GM12878 (cell line): ENCODE results near the gene KLHL8. TPM values are rescaled to one million over a fixed set of nuclear protein-coding genes. Genes with fewer than 3 reads are reported as not detected.

ENCODE experiments used
- ATAC-seq: fragments of 200-7000 bp; cut with Tn5 transposase; 3 replicates; pipeline ENCODE4 v1.9.1; 2020; ENCODE audit warnings: mild to moderate bottlenecking, moderate library complexity
- BruUV-seq: library from RNA; stranded (reverse); fragments of 400-500 nt; replicated peaks from 2 replicates; lab custom pipeline; 2021; lab: Mats Ljungman, UMichigan
- CTCF ChIA-PET: fragments of 300-600 bp; sonication (Branson Sonifier 250); formaldehyde crosslinking; extraction: SDS; loops from one replicate; lab custom pipeline; 2021; ENCODE audit warnings: inconsistent platforms; lab: Yijun Ruan, JAX
- POLR2A ChIA-PET: fragments of 350-600 bp; formaldehyde crosslinking; extraction: SDS; loops from one replicate; lab custom pipeline; 2021; ENCODE audit warnings: inconsistent platforms; lab: Charles Lee
- RAD21 ChIA-PET: fragments of 300-600 bp; sonication (Branson Sonifier 250); formaldehyde crosslinking; loops from one replicate; lab custom pipeline; 2023; ENCODE audit warnings: antibody characterized with exemption; ENCODE audit not compliant: unreplicated experiment; lab: Charles Lee
- SMC1A ChIA-PET: fragments of 300-600 bp; sonication (Branson Sonifier 250); formaldehyde crosslinking; loops from one replicate; lab custom pipeline; 2023; ENCODE audit not compliant: unreplicated experiment, uncharacterized antibody; lab: Charles Lee
- DNase-seq: peaks from one replicate; pipeline ENCODE4 v3.0.0-alpha.2; 2011; ENCODE audit warnings: low read depth, low spot score
- FAIRE-seq: peaks from 3 replicates; lab custom pipeline; 2011; peaks lifted over from hg19 to GRCh38; lab: Jason Lieb, UNC
- H2AFZ ChIP-seq: 2 replicates; pipeline ENCODE4 v1.6.0; 2011; ENCODE audit warnings: low read depth, low read length, control low read depth; ENCODE audit not compliant: control insufficient read depth
- H3K27ac ChIP-seq: 2 replicates; pipeline ENCODE4 v1.5.1; 2011; ENCODE audit warnings: control low read depth; ENCODE audit not compliant: control insufficient read depth, insufficient read depth
- H3K27me3 ChIP-seq, 2 experiments: replicated peaks in 1 of 2; 2 replicates each; pipeline versions ENCODE4 v1.6.0 to v1.6.1; 2011; ENCODE audit warnings: low read length in 1 of 2; ENCODE audit not compliant: control insufficient read depth in 2 of 2, insufficient read depth in 2 of 2
- H3K36me3 ChIP-seq, 2 experiments: 2 replicates each; pipeline ENCODE4 v1.5.1; 2011; ENCODE audit warnings: low read length in 1 of 2; ENCODE audit not compliant: control insufficient read depth in 2 of 2, insufficient read depth in 2 of 2
- H3K4me1 ChIP-seq: 2 replicates; pipeline ENCODE4 v1.6.1; 2011; ENCODE audit warnings: mild to moderate bottlenecking, low read length, moderate library complexity, mixed read lengths; ENCODE audit not compliant: control insufficient read depth, insufficient read depth
- H3K4me2 ChIP-seq: 2 replicates; pipeline ENCODE4 v1.6.0; 2011; ENCODE audit warnings: control low read depth; ENCODE audit not compliant: control insufficient read depth, insufficient read depth
- H3K4me3 ChIP-seq: fragments of 200-600 bp; sonication (generic); 2 replicates; pipeline ENCODE4 v1.5.1; 2016
- H3K79me2 ChIP-seq: 2 replicates; pipeline ENCODE4 v1.6.0; 2011; ENCODE audit warnings: low read length; ENCODE audit not compliant: control insufficient read depth, insufficient read depth
- H3K9ac ChIP-seq: 2 replicates; pipeline ENCODE4 v1.8.0; 2011; ENCODE audit warnings: low read length, control low read depth, mixed read lengths; ENCODE audit not compliant: control insufficient read depth, insufficient read depth
- H3K9me3 ChIP-seq: replicated peaks from 3 replicates; pipeline ENCODE4 v1.5.1; 2011; ENCODE audit warnings: mild to moderate bottlenecking, low read length; ENCODE audit not compliant: control insufficient read depth, insufficient read depth
- H4K20me1 ChIP-seq: 2 replicates; pipeline ENCODE4 v1.6.0; 2011; ENCODE audit not compliant: control insufficient read depth, insufficient read depth
- CTCF ChIP-seq, 3 experiments: IDR thresholded peaks in 2 of 3; conservative IDR thresholded peaks in 1 of 3; 2 replicates each; pipeline ENCODE4 v1.5.1; 2011; ENCODE audit warnings: low read depth in 3 of 3, low read length in 3 of 3, mild to moderate bottlenecking in 3 of 3, control low read depth in 2 of 3, moderate library complexity in 2 of 3, inconsistent platforms in 1 of 3, mixed read lengths in 1 of 3; ENCODE audit not compliant: control insufficient read depth in 2 of 3, insufficient read depth in 1 of 3; ENCODE audit errors: extremely low read depth in 1 of 3
- EGR1 ChIP-seq, 2 experiments: IDR thresholded peaks; 1 replicate in 1 of 2; 2 replicates in 1 of 2; pipeline ENCODE4 v1.6.1; 2011 to 2012; ENCODE audit warnings: low read depth in 2 of 2, low read length in 2 of 2, borderline replicate concordance in 1 of 2, mild to moderate bottlenecking in 1 of 2, moderate library complexity in 1 of 2
- HDGF ChIP-seq: fragments of 450-650 bp; IDR thresholded peaks from 2 replicates; pipeline ENCODE4 v1.6.1; 2016; ENCODE audit warnings: antibody characterized with exemption
- NR2C1 ChIP-seq: fragments of 450-650 bp; IDR thresholded peaks from 2 replicates; pipeline ENCODE4 v1.6.1; 2017; ENCODE audit warnings: antibody characterized with exemption, mild to moderate bottlenecking, moderate library complexity
- NR2C2 ChIP-seq: IDR thresholded peaks from 2 replicates; pipeline ENCODE4 v1.6.1; 2011; ENCODE audit warnings: borderline replicate concordance, low read depth; ENCODE audit not compliant: control insufficient read depth, insufficient read length
- PAX5 ChIP-seq: IDR thresholded peaks from 2 replicates; pipeline ENCODE4 v1.6.1; 2011; ENCODE audit warnings: low read depth, low read length, borderline replicate concordance
- PML ChIP-seq: IDR thresholded peaks from 2 replicates; pipeline ENCODE4 v1.6.1; 2012; ENCODE audit warnings: low read length, inconsistent platforms
- SMARCA5 ChIP-seq: fragments of 450-650 bp; IDR thresholded peaks from 2 replicates; pipeline ENCODE4 v1.6.1; 2017; ENCODE audit warnings: mild to moderate bottlenecking
- SMC3 ChIP-seq: IDR thresholded peaks from 2 replicates; pipeline ENCODE4 v1.6.1; 2011; ENCODE audit warnings: low read length, improper control_type of control experiment, borderline replicate concordance
- TBL1XR1 ChIP-seq: IDR thresholded peaks from 2 replicates; pipeline ENCODE4 v1.6.1; 2012; ENCODE audit warnings: low read depth, low read length, improper control_type of control experiment
- ZBED1 ChIP-seq: IDR thresholded peaks from 2 replicates; pipeline ENCODE4 v1.6.1; 2016; ENCODE audit warnings: borderline replicate concordance
- ZBTB40 ChIP-seq: fragments of 450-650 bp; IDR thresholded peaks from 2 replicates; pipeline ENCODE4 v1.6.1; 2016; ENCODE audit warnings: mild to moderate bottlenecking, moderate library complexity, borderline replicate concordance
- WGBS: methylation state at CpG from one replicate; pipeline ENCODE4 v1.1.6; 2016; ENCODE audit warnings: low lambda C conversion rate; ENCODE audit not compliant: insufficient replicate concordance, insufficient coverage; ENCODE audit errors: missing lambda C conversion rate; 5-methylcytosine and 5-hydroxymethylcytosine counted together
- in situ Hi-C: fragments of 300-500 bp; cut with MboI; formaldehyde crosslinking; loops from 9 replicates; pipeline ENCODE4 v1.14.3; 2018; ENCODE audit warnings: mixed read lengths
- intact Hi-C: fragments of 100-400 bp; cut with micrococcal nuclease; formaldehyde crosslinking; loops from one replicate; pipeline ENCODE4 v1.14.2; 2022; ENCODE audit not compliant: unreplicated experiment
- polyA plus RNA-seq, 11 experiments: library from polyadenylated mRNA; depleted of rRNA in 4 of 11; unstranded in 6 of 11; stranded (reverse) in 5 of 11; fragments of >200 nt; fragmentation: Nextera tagmentation in 4 of 11; fragmentation: Illumina TruSeq in 1 of 11; extraction: Ambion mirVana in 4 of 11; extraction: Trizol in 1 of 11; gene quantifications; 1 replicate in 1 of 11; 2 replicates in 10 of 11; pipeline versions ENCODE4 v1.2.1 to v1.2.3, GENCODE V29; 2011 to 2016; ENCODE audit warnings: inconsistent platforms in 2 of 11, missing spikeins in 2 of 11, low read depth in 1 of 11
- total RNA-seq, 4 experiments: library from RNA; depleted of rRNA in 3 of 4; stranded (reverse); fragments of >200 nt in 3 of 4; fragmentation: Illumina TruSeq in 1 of 4; extraction: Trizol in 1 of 4; gene quantifications; 2 replicates each; pipeline versions ENCODE4 v1.2.1 to v1.2.3, GENCODE V29; 2013 to 2021
- TF ChIP-seq, protein P1 (sequence below): IDR thresholded peaks from 2 replicates; pipeline ENCODE4 v1.6.1; 2012; ENCODE audit warnings: low read length, inconsistent platforms
- TF ChIP-seq, protein P2 (sequence below): fragments of 450-650 bp; IDR thresholded peaks from 2 replicates; pipeline ENCODE4 v1.6.1; 2017; ENCODE audit warnings: borderline replicate concordance

The KLHL8 gene
- total and polyA plus RNA-seq, 10 of the 15 experiments (the other 5 are each of a cell fraction or from before 2014, with no cell fraction given) = 4.5 to 13.1 (median 9.0) TPM

- ChIA-PET POLR2A (interaction anchor here (1.1 kb wide), 1 partner anchor 80 kb away, joined by 3 read pairs; no protein-coding TSS in a partner anchor), CTCF (interaction anchor here (0.6 to 4.6 kb wide), 3 partner anchors 26 to 320 kb away, joined by 3 to 21 read pairs (median 4); no protein-coding TSS in a partner anchor), RAD21 (interaction anchor here (1.0 to 1.1 kb wide), 2 partner anchors 19 to 195 kb away, joined by 3 to 7 read pairs; no protein-coding TSS in a partner anchor), SMC1A (interaction anchor here (2.1 to 3.7 kb wide), 3 partner anchors 11 to 195 kb away, joined by 11 to 19 read pairs (median 15); no protein-coding TSS in a partner anchor)
- no peak for FAIRE-seq
- Histone ChIP-seq H3K27me3 (no peaks in the 10 kb centered on the region), H3K9me3 (no peaks in the 10 kb centered on the region; the same call in 2 of the 3 replicates), H3K4me1 (no peaks in the 10 kb centered on the region; the same call in 1 of the 2 replicates), H3K36me3 (peaks cover 17 to 55% of the 10 kb centered on the region in 2 experiments), H3K4me2 (no peak overlapping the region), H2AFZ (no peak overlapping the region), H3K9ac (no peak overlapping the region), H3K27ac (no peak overlapping the region), H3K4me3 (no peak overlapping the region), H3K79me2 (peaks cover 15% of the 10 kb centered on the region), H4K20me1 (no peaks in the 10 kb centered on the region; the same call in 1 of the 2 replicates)
- intact Hi-C loops (no loop called here), in situ Hi-C loops (no loop called here)
- 99% methylated on average over 5 of the region's 5 CpGs for WGBS
- no peak for ATAC-seq
- no peak for DNase-seq
- BruUV-seq = no TSS peak
- TF ChIP-seq, protein P1, sequence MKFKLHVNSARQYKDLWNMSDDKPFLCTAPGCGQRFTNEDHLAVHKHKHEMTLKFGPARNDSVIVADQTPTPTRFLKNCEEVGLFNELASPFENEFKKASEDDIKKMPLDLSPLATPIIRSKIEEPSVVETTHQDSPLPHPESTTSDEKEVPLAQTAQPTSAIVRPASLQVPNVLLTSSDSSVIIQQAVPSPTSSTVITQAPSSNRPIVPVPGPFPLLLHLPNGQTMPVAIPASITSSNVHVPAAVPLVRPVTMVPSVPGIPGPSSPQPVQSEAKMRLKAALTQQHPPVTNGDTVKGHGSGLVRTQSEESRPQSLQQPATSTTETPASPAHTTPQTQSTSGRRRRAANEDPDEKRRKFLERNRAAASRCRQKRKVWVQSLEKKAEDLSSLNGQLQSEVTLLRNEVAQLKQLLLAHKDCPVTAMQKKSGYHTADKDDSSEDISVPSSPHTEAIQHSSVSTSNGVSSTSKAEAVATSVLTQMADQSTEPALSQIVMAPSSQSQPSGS = no peak
- TF ChIP-seq NR2C1 = no peak
- TF ChIP-seq ZBTB40 = no peak
- TF ChIP-seq ZBED1 = no peak
- no peak for TF ChIP-seq EGR1 (IDR thresholded peaks at IDR 0.05; ENCODE audit: borderline replicate concordance in 1 of 2, low read depth in 2 of 2, low read length in 2 of 2)
- TF ChIP-seq PAX5 = no peak
- no peak for TF ChIP-seq TBL1XR1
- no peak for TF ChIP-seq SMARCA5
- TF ChIP-seq PML = no peak
- TF ChIP-seq, protein P2, sequence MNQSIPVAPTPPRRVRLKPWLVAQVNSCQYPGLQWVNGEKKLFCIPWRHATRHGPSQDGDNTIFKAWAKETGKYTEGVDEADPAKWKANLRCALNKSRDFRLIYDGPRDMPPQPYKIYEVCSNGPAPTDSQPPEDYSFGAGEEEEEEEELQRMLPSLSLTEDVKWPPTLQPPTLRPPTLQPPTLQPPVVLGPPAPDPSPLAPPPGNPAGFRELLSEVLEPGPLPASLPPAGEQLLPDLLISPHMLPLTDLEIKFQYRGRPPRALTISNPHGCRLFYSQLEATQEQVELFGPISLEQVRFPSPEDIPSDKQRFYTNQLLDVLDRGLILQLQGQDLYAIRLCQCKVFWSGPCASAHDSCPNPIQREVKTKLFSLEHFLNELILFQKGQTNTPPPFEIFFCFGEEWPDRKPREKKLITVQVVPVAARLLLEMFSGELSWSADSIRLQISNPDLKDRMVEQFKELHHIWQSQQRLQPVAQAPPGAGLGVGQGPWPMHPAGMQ = no peak
- no peak for TF ChIP-seq SMC3
- no peak for TF ChIP-seq CTCF (IDR thresholded peaks at IDR 0.05 in 2 of 3, conservative IDR thresholded peaks at IDR 0.05 in 1 of 3; ENCODE audit: control insufficient read depth in 2 of 3, extremely low read depth in 1 of 3, insufficient read depth in 1 of 3, low read depth in 3 of 3, low read length in 3 of 3)
- TF ChIP-seq HDGF = no peak
- no peak for TF ChIP-seq NR2C2
Observed at GRCh38 chr4:87117732-87118075, 102.7 kb downstream of the KLHL8 start.
